GM20431 (cell line): ENCODE measurements around the gene FAM13A.
"Not testable (repeated sequence)": the region's sequence is repeated elsewhere in the genome, so short reads cannot be mapped to it uniquely, and the experiment has no call there.

Experiments used
- in situ Hi-C: fragments of 300-500 bp; cut with MseI, MboI; formaldehyde crosslinking; loops from one replicate; pipeline ENCODE4 v1.15.0; 2020; ENCODE audit warnings: low sequenced_read_pairs; ENCODE audit not compliant: unreplicated experiment

FAM13A gene

DNA sequence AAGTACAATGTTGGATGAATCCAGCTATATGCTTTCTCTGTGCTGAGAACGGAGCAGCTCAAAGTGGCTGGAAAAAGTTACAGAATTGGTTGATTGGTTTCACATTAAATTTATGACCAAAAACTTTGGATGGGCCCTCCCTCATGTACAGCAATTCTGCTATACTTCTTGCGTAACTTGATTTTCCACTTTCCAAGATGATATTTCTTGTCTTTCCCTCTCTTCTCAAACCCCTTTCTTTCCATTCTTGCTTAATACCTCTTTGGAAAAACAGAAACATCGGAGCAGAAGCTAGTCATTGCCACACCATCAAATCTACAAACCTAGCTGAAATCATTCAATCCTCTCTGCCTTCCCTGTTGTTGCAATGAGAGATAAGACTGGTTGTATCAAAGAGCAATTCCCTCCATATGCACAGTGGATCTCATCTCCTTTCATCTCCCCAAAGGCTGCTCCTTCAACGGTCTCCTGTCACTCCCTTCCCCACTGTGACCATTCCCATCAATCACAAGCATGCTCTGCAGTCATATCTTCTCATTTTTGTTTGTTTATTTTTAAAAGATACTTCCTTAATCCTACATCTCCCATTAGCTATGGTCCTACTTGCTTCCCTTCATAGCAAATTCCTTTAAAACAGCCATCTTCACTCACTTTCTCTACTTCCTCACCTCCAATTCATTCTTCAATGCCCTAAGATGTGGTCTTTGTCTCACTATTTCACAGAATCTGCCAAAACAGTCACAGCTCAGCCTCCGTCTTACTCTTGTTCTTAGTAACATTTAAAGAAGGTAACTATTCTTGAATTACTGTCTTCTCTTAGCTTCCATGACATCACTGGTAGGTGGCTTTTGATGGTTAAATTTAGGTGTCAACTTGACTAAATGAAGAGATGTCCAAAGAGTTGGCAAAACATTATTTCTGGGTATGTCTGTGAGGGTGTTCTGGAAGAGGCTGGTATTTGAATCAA is 145.5 kb downstream of the FAM13A start:
- in situ Hi-C loops, result no loop called here

DNA sequence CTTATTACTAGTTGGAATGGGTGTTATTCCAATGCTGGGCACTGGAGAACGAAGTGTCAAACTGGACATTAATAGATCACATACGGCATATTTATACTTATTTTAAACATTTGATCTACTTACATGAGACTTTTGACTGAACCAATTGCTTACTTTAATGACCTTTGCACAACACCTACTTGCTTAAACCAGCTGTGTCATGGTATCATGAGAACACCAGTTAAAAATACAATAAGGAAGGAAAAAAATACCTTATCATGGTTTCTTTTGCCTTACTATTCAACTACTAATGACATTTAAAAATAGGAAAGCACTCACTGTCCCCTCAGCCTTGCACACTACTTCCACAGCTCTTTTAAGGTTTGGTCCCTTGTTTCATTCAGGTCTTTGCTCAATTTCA is 146.9 kb downstream of the FAM13A start:
- in situ Hi-C loops, result no loop called here

DNA sequence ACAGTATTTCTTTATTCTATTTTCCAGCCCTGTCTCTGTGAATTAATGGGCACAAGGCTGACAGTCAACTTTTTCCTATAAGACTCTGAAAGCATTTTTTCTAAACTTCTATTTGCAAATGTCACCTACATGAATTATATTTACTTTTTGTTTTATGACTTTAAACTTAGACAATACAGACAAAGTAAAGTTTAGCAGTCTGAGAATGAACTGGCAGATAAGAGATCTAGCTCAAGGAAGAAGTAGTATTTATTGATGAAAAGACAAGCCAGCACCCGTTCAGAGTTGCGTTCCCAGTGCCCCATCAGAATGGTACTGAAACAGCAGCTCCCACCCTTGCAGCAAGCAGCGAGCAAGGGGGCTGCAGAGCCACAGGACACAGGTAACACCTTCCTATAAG is 148.5 kb downstream of the FAM13A start:
- in situ Hi-C loops, result no loop called here

DNA sequence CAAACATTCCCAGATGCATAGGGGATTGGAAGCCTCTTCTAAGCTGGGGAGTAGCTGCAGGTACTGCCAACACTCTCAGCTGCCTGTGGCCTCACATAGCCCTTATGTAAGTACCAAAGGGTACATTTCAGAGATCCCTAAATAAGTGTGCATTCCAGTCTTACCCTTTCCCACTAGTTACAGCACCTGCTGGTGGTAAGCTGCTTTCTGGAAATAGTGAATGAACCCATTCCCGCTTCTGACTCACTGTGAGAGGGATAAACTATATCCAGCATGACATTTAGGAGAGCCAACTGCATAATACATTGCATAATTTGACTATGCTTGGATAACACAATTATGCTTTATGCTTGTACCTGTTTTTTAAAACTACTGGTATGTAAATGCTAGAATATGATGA is 149.0 kb downstream of the FAM13A start:
- in situ Hi-C loops, result no loop called here

DNA sequence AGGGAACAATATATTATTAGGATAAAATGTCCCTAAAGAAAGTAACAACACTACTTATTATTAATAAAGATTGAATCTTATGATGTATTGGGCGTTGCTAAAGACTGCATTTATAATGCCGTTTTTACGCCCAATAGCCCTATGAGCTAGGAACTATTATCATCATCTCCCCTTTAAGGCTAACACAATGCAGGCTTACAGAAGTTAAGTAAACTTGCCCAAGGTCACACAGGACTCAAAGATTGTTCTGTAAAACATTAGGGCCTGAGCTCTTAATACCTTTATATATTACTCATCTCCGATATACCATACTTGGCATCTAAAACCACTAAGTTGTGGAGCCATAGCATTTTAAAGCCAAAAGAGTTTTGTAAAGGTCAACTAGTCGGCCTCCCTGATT is 149.5 kb downstream of the FAM13A start:
- in situ Hi-C loops, result no loop called here

DNA sequence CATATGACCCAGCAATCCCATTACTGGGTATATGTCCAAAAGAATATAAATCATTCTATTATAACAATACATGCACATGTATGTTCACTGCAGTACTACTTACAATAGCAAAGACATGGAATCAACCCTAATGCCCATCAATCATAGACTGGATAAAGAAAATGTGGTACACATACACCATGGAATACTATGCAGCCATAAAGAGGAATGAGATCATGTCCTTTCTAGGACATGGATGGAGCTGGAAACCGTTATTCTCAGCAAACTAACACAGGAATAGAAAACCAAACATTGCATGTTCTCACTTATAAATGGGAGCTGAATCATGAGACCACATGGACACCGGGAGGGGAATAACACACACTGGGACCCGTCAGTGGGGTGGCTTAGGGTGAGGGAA is 152.7 kb downstream of the FAM13A start:
- in situ Hi-C loops, result not testable (repeated sequence)

DNA sequence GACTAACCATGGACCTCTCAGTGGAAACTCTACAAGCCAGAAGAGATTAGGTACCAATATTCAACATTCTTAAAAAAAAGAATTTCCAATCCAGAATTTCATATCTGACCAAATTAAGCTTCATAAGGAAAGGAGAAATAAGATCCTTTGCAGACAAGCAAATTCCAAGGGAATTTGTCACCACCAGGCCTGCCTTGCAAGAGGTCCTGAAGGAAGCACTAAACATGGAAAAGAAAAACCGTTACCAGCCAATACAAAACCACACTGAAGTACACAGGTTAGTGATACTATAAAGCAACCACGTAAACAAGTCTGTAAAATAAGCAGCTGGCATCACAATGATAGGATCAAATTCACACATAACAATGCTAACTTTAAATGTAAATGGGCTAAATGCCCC is 156.6 kb downstream of the FAM13A start:
- in situ Hi-C loops, result no loop called here

DNA sequence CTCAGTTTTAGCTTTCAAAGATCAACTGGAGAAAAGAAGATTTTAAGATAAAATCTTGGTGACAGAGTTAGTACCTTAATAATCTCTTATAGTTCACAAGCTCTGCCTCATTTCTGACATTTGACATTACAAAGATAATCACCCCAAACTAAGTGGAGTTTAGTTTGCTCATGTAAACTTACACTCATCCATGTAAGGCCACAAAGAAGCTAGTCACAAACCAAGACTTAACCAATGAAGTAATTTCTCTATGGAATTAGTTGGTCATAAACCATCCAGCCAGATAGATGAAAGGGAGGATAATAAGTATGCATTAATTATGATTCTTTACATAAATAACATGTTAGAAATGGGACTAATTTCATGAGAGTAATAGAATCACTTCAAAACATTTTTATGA is 159.2 kb downstream of the FAM13A start:
- in situ Hi-C loops, result no loop called here

DNA sequence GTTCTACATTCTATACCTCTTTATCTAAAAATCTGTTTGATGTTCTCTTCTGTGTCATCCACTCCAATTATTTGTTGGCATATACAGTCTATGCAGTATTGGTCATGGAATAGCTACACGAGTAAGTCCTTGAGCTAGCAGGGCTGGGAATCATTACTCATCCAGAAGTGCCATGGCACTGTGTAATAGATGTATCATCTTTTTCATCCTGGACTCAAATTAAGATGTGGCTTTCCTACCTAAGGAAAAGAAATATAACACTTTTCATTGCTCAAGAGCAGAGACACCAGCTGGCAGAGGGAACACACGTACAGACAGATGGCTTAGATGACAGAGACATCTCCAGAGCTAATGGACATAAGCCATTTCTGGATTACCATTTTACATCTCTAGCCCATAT is 159.8 kb downstream of the FAM13A start:
- in situ Hi-C loops, result no loop called here

DNA sequence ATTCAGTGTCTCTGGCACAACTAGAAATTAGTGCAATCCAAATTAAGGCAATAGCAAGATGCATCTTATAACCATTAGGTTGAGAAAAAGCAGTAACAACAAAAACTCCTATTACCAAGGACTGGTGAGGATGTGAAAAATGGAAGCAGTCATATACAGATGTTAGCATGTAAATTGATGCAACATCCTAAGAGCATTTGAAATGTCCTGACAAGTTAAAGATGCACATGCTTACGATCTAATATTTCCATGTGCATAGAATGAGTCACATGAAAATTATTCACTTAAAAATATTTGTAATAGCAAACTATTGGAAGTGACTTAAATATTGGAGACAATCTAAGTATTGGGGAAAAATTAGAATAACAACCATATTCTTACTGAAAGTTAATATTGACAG is 163.0 kb downstream of the FAM13A start:
- in situ Hi-C loops, result no loop called here

DNA sequence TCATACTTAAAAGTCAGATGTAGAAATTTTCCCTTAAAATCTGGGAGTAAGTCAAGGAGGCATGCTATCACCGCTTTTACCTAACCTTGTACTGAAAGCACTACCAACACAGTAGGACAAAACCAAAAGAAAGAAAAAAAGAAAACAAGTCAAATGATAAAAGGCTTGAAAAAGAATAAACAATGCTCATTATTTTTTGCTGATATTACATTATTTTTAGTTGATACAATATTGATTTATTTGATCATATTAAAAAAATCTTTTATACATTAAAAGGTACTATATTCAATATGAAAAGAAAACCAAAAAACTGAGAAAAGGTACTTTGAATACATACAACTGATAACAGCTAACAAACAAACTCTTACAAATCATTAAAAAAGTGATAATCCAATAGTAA is 164.3 kb downstream of the FAM13A start:
- in situ Hi-C loops, result no loop called here

DNA sequence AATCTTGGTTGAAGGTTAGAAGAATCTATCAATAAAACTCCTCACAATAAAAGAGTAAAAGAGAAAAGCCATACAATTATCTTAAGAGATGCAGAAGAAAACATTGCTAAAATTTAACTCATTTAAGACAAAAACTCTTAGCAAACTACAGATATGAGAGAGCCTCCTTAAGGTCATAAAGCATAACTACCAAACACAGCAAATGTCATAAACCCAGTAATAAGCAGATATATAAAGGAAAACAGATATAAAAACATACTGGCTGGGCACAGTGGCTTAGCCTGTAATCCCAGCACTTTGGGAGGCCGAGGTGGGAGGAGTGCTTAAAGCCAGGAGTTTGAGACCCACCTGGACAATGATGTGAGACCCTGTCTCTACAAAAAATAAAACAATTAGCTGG is 165.3 kb downstream of the FAM13A start:
- in situ Hi-C loops, result no loop called here

DNA sequence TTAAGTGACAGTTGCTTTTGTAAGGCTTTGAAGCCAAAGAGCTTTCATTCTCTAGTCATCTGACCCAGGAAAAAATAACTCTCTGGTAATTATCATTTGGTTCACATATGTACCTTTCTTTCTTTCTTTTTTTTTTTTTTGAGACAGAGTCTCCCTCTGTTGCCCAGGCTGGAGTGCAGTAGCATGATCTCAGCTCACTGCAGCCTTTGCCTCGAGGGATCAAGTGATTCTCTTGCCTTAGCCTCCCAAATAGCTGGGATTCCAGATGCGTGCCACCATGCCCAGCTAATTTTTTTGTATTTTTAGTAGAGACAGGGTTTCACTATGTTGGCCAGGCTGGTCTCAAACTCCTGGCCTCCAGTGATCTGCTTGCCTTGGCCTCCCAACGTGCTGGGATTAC is 169.6 kb downstream of the FAM13A start:
- in situ Hi-C loops, result not testable (repeated sequence)

DNA sequence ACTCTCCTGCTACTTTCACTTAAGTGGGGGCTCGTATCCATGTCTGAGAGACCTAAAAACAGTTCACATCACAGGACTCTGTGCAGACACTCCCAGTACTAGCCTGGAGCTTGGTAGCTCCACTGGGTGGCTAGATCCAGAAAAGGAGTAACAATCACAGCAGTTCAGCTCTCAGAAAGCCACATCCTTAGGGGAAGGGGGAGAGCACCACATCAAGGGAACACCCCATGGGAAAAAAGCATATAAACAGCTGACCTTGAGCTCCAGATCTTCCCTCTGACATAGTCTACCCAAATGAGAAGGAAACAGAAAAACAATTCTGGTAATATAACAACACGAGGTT is 175.8 kb downstream of the FAM13A start:
- in situ Hi-C loops, result no loop called here

DNA sequence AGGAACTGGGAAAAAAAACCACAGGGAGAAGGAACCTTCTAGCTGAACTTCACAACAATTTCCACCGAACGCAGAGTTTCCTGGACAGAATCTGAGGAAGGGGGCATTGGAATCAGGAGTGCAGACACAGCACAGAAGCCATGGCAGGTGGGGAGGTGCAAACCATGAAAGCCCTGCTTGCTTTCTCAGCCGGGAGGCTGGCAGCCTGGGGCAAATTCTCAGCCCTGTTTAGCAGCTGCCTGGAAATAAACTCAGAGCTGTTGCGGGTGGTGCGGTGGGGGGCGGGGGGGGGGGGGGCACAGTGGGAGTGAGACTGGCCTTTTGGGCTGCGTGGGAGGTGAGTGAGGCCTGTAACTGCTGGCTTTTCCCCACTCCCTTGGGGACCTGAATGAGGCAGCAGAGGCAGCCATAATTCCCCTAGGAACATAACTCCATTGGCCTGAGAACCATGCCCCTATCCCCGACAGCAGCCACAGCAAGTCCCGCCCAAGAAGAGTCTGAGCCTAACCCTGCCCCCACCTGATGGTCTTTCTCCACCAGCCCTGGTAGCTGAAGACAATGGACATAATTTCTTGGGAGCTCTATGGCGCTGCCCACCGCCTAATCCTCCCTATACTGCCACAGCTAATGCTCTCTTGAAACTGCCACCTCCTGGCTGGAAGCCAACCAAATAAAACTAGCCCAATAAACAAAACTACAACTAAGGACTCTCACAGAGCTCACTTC is 176.3 kb downstream of the FAM13A start:
- in situ Hi-C loops, result no loop called here

DNA sequence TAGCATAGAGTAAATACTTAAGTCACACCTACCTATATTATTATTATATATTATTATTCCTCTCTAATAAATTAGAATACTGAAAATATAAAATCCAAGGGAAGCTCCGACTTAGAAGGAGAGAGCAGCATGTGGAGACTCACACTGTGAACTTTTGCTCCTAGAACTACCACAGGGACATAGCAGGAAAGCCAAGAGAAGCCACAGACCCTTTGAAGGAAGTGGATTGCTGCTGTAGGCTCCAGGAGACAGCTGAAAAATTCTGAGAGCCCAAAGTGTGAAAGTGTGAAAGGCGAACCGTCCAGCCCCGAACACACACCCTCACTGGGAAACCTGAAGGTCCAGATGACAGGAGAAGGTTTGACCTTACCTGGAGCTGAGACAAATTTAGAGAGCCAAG is 177.0 kb downstream of the FAM13A start:
- in situ Hi-C loops, result no loop called here

DNA sequence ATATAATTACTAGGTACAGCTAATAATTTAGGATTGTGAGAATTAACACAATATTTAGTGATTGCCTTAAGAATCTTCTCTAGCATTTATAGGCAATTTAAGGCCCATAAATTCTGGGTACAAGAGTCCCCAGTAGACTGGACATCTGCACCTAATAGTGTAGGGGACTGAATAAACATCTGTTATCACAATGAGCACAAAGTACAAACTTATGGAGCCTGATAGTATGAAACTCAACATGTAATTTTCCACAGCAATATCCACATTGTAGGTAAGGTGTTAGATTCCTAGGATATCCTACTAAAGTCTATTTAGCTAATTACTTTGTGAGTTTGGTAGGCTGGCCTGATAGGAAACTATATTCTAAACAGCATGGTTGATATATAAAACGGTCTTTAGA is 178.3 kb downstream of the FAM13A start:
- in situ Hi-C loops, result no loop called here

DNA sequence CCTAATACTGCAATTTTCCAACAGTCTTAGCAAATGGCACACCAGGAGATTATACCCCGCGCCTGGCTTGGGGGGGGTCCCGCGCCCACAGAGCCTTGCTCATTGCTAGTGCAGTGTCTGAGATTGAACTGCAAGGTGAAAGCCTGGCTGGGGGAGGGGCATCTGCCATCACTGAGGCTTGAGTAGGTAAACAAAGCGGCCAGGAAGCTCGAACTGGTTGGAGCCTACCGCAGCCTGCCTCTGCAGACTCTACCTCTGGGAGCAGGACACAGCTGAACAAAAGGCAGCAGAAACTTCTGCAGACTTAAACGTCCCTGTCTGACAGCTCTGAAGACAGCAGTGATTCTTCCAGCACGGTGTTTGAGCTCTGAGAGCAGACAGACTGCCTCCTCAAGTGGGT is 186.6 kb downstream of the FAM13A start:
- in situ Hi-C loops, result no loop called here

DNA sequence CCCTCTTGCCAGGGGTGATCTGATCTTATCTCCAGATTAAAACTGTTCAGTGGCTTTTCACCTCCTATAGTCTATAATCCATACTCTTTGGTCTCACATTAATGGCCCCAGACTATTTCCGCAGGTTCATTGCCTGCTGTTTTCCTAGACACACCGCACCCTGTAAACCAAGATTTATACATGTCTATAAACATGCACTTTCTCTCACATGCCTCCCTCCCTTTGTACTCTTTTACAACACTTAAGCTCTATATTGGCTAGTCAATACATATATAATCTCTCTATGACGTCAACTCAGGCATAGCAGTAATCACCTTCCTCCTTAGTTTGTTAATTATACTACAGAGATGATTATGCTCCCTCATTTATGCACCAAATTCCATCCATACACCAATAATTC is 188.5 kb downstream of the FAM13A start:
- in situ Hi-C loops, result no loop called here

DNA sequence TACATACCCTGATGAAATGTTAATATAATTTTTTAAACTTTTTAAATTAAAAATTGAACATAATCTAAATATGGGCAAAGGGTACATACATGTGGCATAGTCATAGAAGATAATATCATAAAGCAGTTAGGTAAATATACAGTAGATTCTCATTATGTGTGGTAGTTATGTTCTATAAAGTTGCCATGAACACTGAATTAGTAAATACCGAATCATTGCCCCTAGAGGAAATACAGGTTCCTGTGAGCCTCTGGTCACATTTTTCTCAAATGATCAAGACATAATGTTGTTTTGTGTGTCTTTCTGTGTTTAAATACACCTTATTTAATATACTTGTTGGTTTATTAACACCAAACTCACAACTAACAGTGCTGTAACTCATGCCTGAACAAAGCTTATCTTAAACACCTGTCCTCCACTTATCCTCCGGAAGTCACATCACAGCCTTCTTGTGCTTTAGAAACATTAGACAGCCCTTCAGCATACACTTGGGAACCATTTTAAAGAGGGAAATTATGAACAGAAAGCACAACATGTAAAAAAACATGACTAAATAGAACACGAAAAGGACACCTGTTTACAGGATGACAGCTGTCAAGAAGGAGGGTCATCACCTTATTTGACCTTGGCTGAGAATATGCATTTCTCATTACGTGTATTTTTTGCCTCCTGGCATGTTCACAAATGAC is 190.0 kb downstream of the FAM13A start:
- in situ Hi-C loops, result no loop called here

DNA sequence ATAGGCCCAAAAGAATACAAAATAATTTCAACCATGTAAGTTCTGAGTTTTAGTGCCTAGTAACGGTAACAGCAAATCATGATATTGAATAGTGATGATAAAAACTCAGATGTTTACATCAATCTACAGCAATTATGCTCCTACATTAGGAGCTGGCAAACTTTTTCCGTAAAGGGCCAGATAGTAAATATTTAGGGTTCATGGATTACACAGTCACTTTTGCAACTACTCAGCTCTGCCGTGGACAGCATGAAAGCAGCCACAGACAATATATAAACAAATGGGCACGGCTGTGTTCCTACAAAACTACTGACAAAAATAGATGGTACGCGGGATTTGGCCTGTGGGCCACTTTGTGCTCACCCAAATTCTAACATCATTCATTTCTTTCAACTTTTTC is 191.5 kb downstream of the FAM13A start:
- in situ Hi-C loops, result no loop called here
